Mucosa of descending colon (tissue), 3 donors: ENCODE results near the gene ENGASE. TPM values are rescaled to one million over a fixed set of nuclear protein-coding genes. Genes with fewer than 3 reads are reported as not detected.

ENCODE experiments used
- ATAC-seq: fragments of 200-7000 bp; cut with Tn5 transposase; one replicate; pipeline ENCODE4 v1.9.1; 2020; ENCODE audit warnings: mild to moderate bottlenecking, moderate library complexity
- DNase-seq, 3 donors: peaks; one replicate each; pipeline ENCODE4 v3.0.0-alpha.2; 2020
- H3K36me3 ChIP-seq: fragments of 200-600 bp; one replicate; pipeline ENCODE4 v1.8.0; 2021; ENCODE audit warnings: low read depth, mild to moderate bottlenecking
- H3K4me1 ChIP-seq: fragments of 200-600 bp; one replicate; pipeline ENCODE4 v1.8.0; 2021; ENCODE audit warnings: low read depth, mild to moderate bottlenecking
- H3K4me3 ChIP-seq: fragments of 200-600 bp; one replicate; pipeline ENCODE4 v1.8.0; 2021; ENCODE audit warnings: mild to moderate bottlenecking
- H3K9me3 ChIP-seq: fragments of 200-600 bp; one replicate; pipeline ENCODE4 v1.8.0; 2021; ENCODE audit warnings: mild to moderate bottlenecking
- intact Hi-C, 2 donors: fragments of 100-400 bp; cut with DNase I in 1 of 2; cut with micrococcal nuclease in 1 of 2; formaldehyde crosslinking; loops; one replicate each; pipeline versions ENCODE4 v1.11.0 to v1.11.1; 2022; cut with DNase I, micrococcal nuclease
- total RNA-seq, 3 donors: library from RNA; stranded (reverse); fragmentation: NEBNext Ultra II Directional in 2 of 3; extraction: Animal tissue kit (Norgen Biotek cat#: 25700) in 2 of 3; gene quantifications; one replicate each; pipeline versions ENCODE4 v1.2.1 to v1.2.4, GENCODE V29; 2021 to 2023
- TF ChIP-seq, protein P1 (sequence below): fragments of 200-600 bp; IDR thresholded peaks from one replicate; pipeline ENCODE4 v1.8.0; 2022; ENCODE audit warnings: antibody characterized with exemption, mild to moderate bottlenecking
- donor health status: DM: no; HTN: no; CAD: no; lungs with moderate emphysema.
- donor health status: DM: no; HTN: no; CAD: no.
- donor health status: DM: no; HTN: yes; CAD: no.

ENGASE gene
- total RNA-seq, 3 donors from 2014 or later: 89.6 to 160 (median 97.4) TPM

DNA sequence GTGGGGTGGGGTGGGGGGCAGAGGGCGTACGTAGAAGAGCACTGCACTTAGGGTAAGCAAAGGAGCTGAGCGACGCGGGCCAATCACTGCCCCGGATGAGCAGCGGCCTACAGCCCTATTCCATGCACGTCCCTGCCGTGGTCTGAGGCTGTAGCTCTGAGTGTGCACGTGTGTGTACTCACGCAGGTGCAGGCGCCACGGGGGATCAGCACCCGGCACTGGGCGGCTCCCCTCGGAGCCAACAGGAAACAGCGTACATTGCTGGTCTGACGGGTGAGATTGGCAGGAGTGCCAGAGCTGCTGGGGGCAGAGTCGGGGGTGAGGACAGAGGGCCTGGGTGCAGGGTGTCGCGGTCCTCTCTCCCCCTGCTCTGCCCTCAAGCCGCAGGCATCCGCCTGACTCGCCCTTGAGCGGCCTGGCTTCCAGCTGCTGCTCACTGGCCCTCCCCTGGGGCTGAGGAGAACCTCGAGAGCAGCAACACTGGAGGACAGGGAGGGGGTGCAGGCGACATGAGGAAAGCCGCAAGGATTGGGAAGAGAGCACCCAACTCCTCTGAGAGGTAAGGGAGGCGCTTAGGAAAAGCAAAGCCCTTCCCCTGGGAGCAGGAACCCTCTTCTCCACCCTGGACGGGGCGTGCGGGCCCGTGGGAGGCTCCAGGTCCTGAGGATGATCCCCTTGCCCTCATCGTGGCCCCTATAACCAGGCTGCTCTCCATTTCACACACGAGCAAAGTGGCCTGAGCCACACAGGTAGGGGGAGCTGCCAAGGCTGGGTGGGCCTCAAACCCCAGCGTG, 57.8 kb downstream of the ENGASE start:
- Histone ChIP-seq H3K36me3 (no peaks in the 10 kb centered on the region), H3K4me3 (no peak overlapping the region), H3K4me1 (no peaks in the 10 kb centered on the region), H3K9me3 (no peaks in the 10 kb centered on the region)
- intact Hi-C loops: no loop called here
- no peak for DNase-seq
- TF ChIP-seq, protein P1, sequence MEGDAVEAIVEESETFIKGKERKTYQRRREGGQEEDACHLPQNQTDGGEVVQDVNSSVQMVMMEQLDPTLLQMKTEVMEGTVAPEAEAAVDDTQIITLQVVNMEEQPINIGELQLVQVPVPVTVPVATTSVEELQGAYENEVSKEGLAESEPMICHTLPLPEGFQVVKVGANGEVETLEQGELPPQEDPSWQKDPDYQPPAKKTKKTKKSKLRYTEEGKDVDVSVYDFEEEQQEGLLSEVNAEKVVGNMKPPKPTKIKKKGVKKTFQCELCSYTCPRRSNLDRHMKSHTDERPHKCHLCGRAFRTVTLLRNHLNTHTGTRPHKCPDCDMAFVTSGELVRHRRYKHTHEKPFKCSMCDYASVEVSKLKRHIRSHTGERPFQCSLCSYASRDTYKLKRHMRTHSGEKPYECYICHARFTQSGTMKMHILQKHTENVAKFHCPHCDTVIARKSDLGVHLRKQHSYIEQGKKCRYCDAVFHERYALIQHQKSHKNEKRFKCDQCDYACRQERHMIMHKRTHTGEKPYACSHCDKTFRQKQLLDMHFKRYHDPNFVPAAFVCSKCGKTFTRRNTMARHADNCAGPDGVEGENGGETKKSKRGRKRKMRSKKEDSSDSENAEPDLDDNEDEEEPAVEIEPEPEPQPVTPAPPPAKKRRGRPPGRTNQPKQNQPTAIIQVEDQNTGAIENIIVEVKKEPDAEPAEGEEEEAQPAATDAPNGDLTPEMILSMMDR: no peak
- ATAC-seq: no peak

DNA sequence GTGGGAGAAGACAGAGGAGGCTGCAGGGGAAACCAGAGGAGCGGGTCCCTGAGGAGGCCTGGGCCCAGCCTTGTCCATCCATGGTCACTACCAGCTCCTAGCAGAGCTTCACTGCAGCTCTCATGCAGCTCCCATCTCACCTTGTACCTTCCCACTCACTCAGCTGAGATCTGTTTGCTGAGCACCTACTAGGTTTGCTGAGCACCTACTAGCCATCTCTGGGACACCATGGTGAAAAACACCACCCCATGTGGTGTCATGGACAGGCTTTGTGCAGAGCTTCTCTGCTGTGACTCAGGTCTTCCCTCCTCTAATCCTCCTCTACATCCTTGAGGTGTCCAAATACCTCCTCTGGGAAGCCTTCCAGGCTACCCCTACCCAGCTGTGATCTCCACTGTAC, 58.6 kb downstream of the ENGASE start:
- TF ChIP-seq, protein P1: no peak

DNA sequence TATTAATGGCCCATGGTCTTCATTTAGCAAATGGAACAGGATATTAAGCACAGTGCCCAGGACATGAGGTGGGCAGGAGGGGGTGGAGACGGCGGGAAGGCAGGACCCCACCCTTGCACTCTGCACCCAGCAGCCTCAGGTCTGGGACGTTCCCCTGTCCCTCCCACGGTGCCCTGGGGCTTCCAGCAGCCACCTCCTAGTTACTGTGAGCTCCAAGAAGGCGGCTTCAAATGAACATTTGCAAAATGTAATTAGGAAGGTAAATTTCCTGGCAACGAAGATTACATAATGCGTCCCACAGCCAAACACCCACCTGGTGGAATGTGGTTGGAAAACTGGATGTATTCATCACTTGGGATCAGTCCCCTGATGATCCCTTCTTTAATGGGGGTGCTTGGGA, 59.4 kb downstream of the ENGASE start:
- no peaks in the 10 kb centered on the region for H3K9me3 ChIP-seq
- no peaks in the 10 kb centered on the region for H3K4me1 ChIP-seq
- no peaks in the 10 kb centered on the region for H3K36me3 ChIP-seq
- intact Hi-C loops: no loop called here
- DNase-seq: no peak
- ATAC-seq: no peak
- TF ChIP-seq, protein P1: no peak
- no peak overlapping the region for H3K4me3 ChIP-seq

More for the DNA sequence above, 58.6 kb downstream of the ENGASE start:
- Histone ChIP-seq H3K9me3 (no peaks in the 10 kb centered on the region), H3K4me1 (no peaks in the 10 kb centered on the region), H3K4me3 (no peak overlapping the region), H3K36me3 (no peaks in the 10 kb centered on the region)
- intact Hi-C loops: no loop called here
- DNase-seq (no peak), ATAC-seq (no peak)

DNA sequence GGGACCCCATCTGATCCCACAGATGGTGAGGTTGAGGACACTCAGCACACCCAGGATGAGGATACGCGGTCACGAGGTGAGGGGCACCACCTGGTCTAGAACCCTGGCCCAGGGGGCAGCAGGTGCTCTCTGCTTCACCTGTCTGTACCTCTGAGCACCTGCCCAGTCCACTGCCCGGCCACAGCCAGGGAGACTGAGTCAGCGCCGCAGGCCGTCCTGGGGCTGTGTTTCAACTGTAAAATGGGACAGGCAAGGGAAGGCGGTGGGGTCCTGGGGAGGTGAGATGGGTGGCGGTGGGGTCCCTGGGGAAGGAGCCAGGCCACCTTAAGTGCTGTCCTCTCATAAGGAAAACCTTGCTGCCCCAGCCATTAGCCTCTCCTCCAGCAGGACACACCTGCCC, 60.4 kb downstream of the ENGASE start:
- no peak overlapping the region for H3K4me3 ChIP-seq
- H3K9me3 ChIP-seq: no peaks in the 10 kb centered on the region
- ATAC-seq (no peak), DNase-seq (no peak)
- TF ChIP-seq, protein P1: no peak
- intact Hi-C loops: no loop called here
- H3K36me3 ChIP-seq: no peaks in the 10 kb centered on the region
- H3K4me1 ChIP-seq: no peaks in the 10 kb centered on the region

DNA sequence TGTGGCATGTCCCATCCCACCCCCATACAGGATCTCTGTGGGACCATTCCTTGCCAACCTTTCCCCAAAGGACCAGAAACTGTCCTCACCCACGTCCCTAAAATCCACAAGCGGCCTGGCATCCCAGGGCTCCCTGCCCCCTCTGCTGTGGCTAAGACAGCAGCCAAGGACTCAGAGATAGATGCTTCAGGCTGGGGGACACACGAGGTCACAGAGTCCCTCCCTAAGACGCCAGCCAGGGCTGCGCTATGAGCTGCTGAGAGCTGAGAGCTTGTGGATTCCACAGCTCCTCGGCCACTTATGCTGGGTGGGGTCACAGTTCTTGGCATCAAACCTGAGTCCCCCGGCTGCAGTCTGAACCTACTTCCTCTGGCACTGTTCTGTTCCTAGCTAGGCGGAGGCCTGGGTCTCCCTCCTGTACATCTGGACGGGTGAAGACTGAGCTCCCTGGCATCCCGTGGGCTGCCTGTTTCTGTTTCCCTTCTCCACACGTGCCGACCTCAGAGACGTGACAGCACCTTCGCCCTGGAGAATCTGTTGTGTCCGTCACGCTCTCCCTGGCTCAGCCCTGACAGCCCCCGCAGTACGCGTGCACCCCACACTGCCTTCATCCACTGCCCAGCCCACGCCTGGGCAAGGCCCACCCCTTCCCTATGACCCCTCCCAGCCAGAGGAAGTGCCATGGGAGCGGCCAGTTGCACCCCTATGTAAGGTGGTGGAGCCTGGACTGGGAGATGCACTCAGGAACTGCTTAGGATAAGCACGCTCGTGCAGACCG, 61.2 kb downstream of the ENGASE start:
- intact Hi-C loops: no loop called here

More for the DNA sequence above, 61.2 kb downstream of the ENGASE start:
- no peak for DNase-seq
- Histone ChIP-seq H3K4me3 (no peak overlapping the region), H3K9me3 (no peaks in the 10 kb centered on the region), H3K36me3 (no peaks in the 10 kb centered on the region), H3K4me1 (no peaks in the 10 kb centered on the region)
- no peak for ATAC-seq
- TF ChIP-seq, protein P1: no peak

Other genes starting within 250 kb of the ENGASE start
- 10 to 100 TPM; 36.0 to 67.7 (median 41.4) TPM for gene USP36, start 234.0 kb upstream of the ENGASE start, total RNA-seq
- 1 to 10 TPM; 1.4 to 2.5 (median 2.0) TPM for gene CEP295NL, start 171.6 kb upstream of the ENGASE start, total RNA-seq
- gene TIMP2, start 149.4 kb upstream of the ENGASE start, total RNA-seq: 100 to 1,000 TPM in 1 of 3 donors, 10 to 100 TPM in 2; 44.9 to 268 (median 91.3) TPM
- 100 to 1,000 TPM; 329 to 838 (median 752) TPM for gene LGALS3BP, start 94.9 kb upstream of the ENGASE start, total RNA-seq
- 100 to 1,000 TPM; 159 to 376 (median 242) TPM for gene CANT1, start 65.1 kb upstream of the ENGASE start, total RNA-seq
- gene C1QTNF1, start 50.7 kb upstream of the ENGASE start, total RNA-seq: 10 to 100 TPM; 16.9 to 33.3 (median 22.1) TPM